ENCODE results near the gene ASPSCR1.

DNA sequence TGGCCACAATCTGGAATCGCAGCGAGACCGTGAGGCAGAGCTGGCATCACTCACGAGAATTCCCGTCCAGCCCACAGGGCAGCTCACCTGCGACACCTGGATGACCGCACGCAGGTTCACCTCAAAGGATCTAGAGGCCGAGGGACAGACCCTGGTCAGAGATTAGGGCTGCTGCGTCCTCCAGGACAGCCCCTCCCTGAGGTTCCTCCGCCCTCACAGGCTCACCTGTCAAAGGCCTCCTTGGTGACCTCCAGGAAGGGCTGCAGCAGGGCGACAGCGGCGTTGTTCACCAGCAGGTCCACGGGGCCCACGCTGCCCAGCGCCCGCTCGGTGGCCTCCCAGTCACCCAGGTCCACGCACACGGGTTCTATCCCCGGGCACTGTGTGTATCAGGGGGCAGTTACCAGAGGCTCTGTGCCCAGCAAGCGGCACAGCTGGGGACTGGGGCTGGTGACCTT lies 59.2 kb downstream of the ASPSCR1 start:
- TF ChIP-seq POLR2AphosphoS5 (IDR thresholded peaks at IDR 0.05; ENCODE audit: low read depth, low read length), result no peak
- TF ChIP-seq, protein P1, sequence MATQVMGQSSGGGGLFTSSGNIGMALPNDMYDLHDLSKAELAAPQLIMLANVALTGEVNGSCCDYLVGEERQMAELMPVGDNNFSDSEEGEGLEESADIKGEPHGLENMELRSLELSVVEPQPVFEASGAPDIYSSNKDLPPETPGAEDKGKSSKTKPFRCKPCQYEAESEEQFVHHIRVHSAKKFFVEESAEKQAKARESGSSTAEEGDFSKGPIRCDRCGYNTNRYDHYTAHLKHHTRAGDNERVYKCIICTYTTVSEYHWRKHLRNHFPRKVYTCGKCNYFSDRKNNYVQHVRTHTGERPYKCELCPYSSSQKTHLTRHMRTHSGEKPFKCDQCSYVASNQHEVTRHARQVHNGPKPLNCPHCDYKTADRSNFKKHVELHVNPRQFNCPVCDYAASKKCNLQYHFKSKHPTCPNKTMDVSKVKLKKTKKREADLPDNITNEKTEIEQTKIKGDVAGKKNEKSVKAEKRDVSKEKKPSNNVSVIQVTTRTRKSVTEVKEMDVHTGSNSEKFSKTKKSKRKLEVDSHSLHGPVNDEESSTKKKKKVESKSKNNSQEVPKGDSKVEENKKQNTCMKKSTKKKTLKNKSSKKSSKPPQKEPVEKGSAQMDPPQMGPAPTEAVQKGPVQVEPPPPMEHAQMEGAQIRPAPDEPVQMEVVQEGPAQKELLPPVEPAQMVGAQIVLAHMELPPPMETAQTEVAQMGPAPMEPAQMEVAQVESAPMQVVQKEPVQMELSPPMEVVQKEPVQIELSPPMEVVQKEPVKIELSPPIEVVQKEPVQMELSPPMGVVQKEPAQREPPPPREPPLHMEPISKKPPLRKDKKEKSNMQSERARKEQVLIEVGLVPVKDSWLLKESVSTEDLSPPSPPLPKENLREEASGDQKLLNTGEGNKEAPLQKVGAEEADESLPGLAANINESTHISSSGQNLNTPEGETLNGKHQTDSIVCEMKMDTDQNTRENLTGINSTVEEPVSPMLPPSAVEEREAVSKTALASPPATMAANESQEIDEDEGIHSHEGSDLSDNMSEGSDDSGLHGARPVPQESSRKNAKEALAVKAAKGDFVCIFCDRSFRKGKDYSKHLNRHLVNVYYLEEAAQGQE (IDR thresholded peaks at IDR 0.05; ENCODE audit: insufficient read depth in 1 of 2, low read depth in 2 of 2, low read length in 2 of 2), result no peak
- no peak for TF ChIP-seq TAF1 (IDR thresholded peaks at IDR 0.05; ENCODE audit: borderline replicate concordance, insufficient read depth, low read length)
